Esophagus (tissue), 2 donors: ENCODE measurements around the gene ADM5. TPM values are rescaled to one million over a fixed set of nuclear protein-coding genes. Genes with fewer than 3 reads are reported as not detected.
A peak's percentile ranks its signal among the peaks of the same experiment; 100 is the strongest.

ENCODE experiments used
- H3K27ac ChIP-seq, 2 donors: one replicate each; pipeline ENCODE4 v1.5.1; 2013; ENCODE audit warnings: low read depth in 2 of 2, mild to moderate bottlenecking in 2 of 2, inconsistent platforms in 1 of 2, low read length in 1 of 2, moderate library complexity in 1 of 2
- H3K27me3 ChIP-seq, 2 donors: one replicate each; pipeline ENCODE4 v1.6.1; 2013; ENCODE audit warnings: low read length in 2 of 2, control low read depth in 1 of 2, mild to moderate bottlenecking in 1 of 2; ENCODE audit not compliant: insufficient read depth in 2 of 2, control insufficient read depth in 1 of 2
- H3K36me3 ChIP-seq, 2 donors: one replicate each; pipeline ENCODE4 v1.6.1; 2013; ENCODE audit warnings: low read length in 1 of 2; ENCODE audit not compliant: control insufficient read depth in 2 of 2, insufficient read depth in 2 of 2
- H3K4me1 ChIP-seq, 2 donors: one replicate each; pipeline ENCODE4 v1.6.1; 2013; ENCODE audit warnings: low read length in 1 of 2; ENCODE audit not compliant: control insufficient read depth in 2 of 2, insufficient read depth in 2 of 2
- H3K4me3 ChIP-seq, 2 donors: one replicate each; pipeline ENCODE4 v1.5.1; 2013; ENCODE audit warnings: low read length in 2 of 2, mild to moderate bottlenecking in 2 of 2, low read depth in 1 of 2, moderate library complexity in 1 of 2
- H3K9me3 ChIP-seq, 2 donors: one replicate each; pipeline ENCODE4 v1.6.1; 2013; ENCODE audit warnings: mild to moderate bottlenecking in 2 of 2, low read depth in 1 of 2, low read length in 1 of 2, moderate library complexity in 1 of 2; ENCODE audit not compliant: control insufficient read depth in 2 of 2, insufficient read depth in 1 of 2
- WGBS, 2 donors: extraction: QIAGEN DNeasy Blood & Tissue Kit; methylation state at CpG; one replicate each; pipeline ENCODE4 v1.1.7; 2013; 5-methylcytosine and 5-hydroxymethylcytosine counted together
- polyA plus RNA-seq, 2 donors: library from polyadenylated mRNA; stranded (reverse); fragments of 200-250 nt; gene quantifications; one replicate each; pipeline ENCODE4 v1.2.3, GENCODE V29; 2013
- donor health status: healthy with polysubstance abuse.
- donor health status: Bipolar disorder and iron deficiency.

The ADM5 gene
- polyA plus RNA-seq, 2 donors = 1.6 to 2.0 TPM

DNA sequence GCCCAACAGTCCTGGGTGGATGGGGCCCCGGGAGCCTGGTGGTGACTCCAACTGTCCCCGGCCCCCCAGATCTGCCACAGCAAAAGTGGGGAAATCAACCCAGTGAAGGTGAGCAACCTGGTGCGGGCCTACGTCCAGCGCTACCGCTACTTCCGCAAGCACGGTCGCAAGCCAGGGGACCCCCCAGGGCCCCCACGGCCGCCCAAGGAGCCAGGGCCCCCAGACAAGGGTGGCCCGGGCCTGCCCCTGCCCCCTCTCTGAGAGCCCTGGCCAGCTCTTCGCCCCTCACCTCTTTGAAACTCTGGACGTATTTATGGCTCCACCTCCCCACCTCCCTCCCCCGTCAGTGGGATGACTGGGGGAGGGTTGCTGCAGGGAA, 31.3 kb upstream of the ADM5 start:
- Histone ChIP-seq H3K27ac (no peak overlapping the region), H3K27me3 (no peaks in the 10 kb centered on the region), H3K4me1 (peaks cover 0 to 4% of the 10 kb centered on the region in 2 donors), H3K9me3 (no peaks in the 10 kb centered on the region), H3K36me3 (peaks cover 36 to 78% of the 10 kb centered on the region in 2 donors), H3K4me3 (no peak overlapping the region)
- WGBS, 2 donors = 84 to 86% methylated on average over 14 to 15 of the region's 15 CpGs

DNA sequence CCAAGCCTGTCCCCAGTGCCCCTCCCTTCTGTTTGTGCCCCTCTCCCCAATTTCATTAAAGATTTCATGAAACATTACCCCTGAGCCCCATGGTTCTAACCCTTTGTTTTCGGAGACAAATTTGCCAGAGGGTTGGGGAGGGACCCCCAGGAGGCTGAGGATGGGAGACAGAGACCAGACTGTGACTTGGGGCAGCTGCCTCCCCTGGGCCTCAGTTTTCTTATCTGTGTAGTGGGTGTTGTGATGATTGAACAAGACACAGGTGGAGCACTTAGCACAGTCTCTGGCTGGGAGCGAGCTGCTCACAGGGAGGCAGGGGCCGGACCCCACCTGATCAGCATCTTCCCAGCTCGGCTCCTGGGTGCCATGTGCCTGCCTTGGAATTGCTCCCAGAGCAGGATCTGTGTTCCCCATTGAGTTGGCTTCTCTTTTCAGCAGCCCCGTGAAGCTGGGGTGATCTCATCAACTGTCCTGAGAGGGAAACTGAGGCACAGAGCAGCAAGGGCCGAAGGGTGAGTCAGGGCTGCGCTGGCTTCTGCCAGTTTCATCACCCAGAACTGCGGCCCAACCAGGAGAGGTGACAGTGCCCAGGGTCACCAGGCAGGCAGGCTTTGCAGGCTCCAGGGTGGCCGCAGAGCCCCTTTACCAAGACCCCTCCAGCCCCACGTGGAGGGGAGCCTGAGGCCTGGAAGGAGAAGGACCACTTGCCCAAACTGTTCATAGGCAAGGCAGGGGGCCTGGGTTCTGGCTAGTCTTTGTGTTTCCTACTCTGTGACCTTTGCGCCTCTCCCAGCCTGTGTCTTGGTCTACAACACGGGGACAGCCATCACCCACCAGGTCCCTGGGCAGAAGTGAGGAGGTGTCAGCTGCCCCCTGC, 30.6 kb upstream of the ADM5 start:
- peaks cover 0 to 4% of the 10 kb centered on the region in 2 donors for H3K4me1 ChIP-seq
- H3K36me3 ChIP-seq = peaks cover 29 to 74% of the 10 kb centered on the region in 2 donors
- H3K27me3 ChIP-seq = no peaks in the 10 kb centered on the region
- WGBS, 2 donors = 90% methylated on average over 12 of the region's 12 CpGs
- H3K9me3 ChIP-seq = no peaks in the 10 kb centered on the region
- H3K4me3 ChIP-seq = no peak overlapping the region
- H3K27ac ChIP-seq = no peak overlapping the region

DNA sequence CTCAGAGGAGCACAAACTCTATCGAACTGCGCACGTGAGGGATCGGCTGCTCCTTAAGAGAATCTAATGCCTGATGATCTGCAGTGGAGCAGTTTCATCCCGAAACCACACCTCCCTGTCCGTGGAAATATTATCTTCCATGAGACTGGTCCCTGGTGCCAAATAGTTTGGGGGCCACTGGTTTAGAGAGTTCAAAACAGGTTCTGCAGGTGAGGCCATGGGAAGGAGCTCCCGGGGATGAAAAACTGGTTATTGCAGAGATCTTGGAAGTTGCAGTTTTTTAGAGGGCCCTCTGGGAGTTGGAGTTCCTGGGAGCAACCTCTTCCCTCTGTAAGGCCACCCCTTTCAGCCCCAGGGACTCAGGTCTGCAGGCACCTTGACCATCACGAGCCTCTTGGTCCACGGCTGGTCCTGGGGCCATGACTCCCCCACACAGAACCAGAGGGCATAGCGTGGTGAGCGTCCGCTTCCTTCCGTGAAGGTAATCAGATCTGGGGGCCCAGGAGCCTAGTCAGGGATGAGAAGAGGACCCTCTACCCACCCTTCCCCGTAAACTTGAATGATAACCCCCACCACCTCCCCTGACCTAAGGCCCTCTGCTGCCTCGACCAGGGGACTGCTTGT, 28.9 kb upstream of the ADM5 start:
- Histone ChIP-seq H3K27me3 (no peaks in the 10 kb centered on the region), H3K9me3 (no peaks in the 10 kb centered on the region), H3K27ac (no peak overlapping the region), H3K36me3 (peaks cover 18 to 61% of the 10 kb centered on the region in 2 donors), H3K4me1 (peaks cover 0 to 4% of the 10 kb centered on the region in 2 donors), H3K4me3 (no peak overlapping the region)
- 83 to 88% methylated on average over 15 of the region's 15 CpGs for WGBS, 2 donors

DNA sequence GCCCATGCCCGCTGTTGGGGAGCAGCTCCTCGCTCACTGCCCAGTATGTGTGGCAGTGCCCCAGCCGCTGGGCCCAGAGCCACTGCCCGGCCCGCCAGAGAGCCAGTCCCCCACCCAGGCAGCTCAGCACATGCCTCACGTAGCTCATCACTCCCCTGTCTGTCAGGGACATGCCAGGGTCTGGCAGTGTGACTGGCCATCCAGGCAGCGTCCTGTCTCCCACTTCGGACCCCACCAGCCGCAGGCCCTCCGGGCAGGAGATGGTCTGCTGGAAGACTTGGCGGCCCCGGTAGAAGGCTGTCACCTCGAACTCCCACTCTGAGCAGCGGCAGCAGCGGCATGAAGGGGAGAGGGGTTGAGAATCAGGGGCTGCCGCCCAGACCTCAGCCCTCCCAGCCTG, 27.4 kb upstream of the ADM5 start:
- Histone ChIP-seq H3K9me3 (no peaks in the 10 kb centered on the region), H3K27ac (no peak overlapping the region), H3K4me1 (peaks cover 0 to 8% of the 10 kb centered on the region in 2 donors), H3K27me3 (no peaks in the 10 kb centered on the region), H3K4me3 (no peak overlapping the region), H3K36me3 (peaks cover 15 to 48% of the 10 kb centered on the region in 2 donors)
- 89 to 94% methylated on average over 16 of the region's 16 CpGs for WGBS, 2 donors

DNA sequence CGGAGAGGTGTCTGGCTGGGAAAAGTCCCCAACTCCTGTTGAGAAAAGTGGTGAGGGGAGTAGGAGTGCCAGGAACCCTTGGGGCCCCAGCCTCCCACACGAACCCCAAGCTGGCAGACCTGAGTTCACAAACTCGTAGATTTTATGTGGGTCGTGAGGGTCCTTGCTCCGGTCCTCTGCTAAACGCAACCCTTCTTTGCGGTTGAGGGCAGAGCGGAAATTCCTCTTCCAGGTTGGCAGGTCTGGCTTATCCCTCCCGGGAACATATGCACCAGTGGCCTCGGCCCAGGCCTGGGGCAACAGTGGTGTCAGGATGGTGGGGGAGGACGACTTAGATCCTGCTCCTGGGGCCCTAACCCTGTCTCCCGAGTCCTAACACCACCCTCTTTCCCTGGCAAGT, 26.2 kb upstream of the ADM5 start:
- peaks cover 0 to 8% of the 10 kb centered on the region in 2 donors for H3K4me1 ChIP-seq
- WGBS, 2 donors = 79 to 80% methylated on average over 12 of the region's 12 CpGs
- no peak overlapping the region for H3K4me3 ChIP-seq

DNA sequence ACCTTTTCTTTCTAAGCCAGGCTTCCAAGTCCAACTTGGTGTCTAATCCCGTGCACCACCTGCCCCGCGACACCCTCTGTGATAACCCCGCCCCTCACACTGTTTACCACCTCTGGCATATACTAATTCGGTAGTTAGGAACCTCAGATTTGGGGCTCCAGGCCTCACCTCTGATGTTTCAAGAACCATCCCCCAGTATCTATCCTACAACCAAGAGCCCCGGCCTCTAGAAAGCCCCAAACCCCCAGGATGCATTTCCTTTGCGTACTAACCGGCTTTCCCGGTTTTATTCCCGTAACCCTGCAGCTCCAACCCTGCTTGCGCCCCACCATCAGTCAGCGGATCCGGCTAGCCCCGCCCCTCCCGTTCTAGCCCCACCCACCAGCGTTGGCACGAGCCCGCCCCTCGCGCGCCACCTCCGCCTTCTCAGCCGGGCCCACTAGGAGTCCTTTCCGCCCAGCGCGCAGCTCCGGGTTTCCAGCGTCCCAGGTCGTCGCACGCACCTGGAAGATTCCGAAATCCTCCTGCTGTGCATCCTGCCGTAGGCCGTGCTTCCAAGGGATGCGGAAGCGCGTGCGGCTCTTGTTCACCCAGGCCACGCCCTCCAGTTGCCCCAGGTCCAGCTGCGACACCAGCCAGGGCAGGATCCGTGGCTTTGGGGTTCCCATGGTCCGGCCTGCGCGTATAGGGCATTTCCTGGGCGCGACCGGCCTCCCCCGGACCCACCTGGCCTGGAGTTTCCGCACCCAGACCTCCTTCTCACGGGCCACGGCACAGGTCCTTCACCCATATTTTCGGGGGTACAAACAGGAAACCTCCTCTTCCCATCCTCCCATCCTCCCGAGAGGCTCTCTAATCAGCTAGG, 25.0 kb upstream of the ADM5 start:
- Histone ChIP-seq H3K4me3 (peak overlapping the region; percentile 70 to 78), H3K36me3 (peaks cover 9 to 28% of the 10 kb centered on the region in 2 donors), H3K4me1 (peaks cover 0 to 8% of the 10 kb centered on the region in 2 donors), H3K27ac (peak overlapping the region; percentile 93 to 95), H3K9me3 (no peaks in the 10 kb centered on the region), H3K27me3 (no peaks in the 10 kb centered on the region)
- 0 to 1% methylated on average over 53 of the region's 53 CpGs for WGBS, 2 donors

More for the DNA sequence above, 26.2 kb upstream of the ADM5 start:
- no peak overlapping the region for H3K27ac ChIP-seq
- no peaks in the 10 kb centered on the region for H3K27me3 ChIP-seq
- H3K36me3 ChIP-seq = peaks cover 12 to 38% of the 10 kb centered on the region in 2 donors
- no peaks in the 10 kb centered on the region for H3K9me3 ChIP-seq

DNA sequence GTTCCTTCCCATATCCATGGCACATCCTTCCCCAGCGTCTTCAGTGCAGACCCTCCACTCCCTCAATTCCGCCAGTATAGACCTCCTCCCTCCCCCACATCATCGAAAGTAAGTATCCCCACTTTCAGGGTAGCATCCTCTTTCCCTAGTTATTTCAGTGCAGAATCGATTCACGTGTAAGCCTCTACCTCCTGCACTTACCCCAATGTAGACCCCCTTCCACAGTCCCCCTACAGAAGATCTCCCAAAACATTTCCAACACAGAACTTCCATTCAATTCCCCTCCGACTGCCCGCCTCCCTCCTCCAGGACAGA, 24.4 kb upstream of the ADM5 start:
- Histone ChIP-seq H3K36me3 (peaks cover 9 to 22% of the 10 kb centered on the region in 2 donors), H3K27ac (peak overlapping the region; percentile 93 to 95), H3K27me3 (no peaks in the 10 kb centered on the region), H3K9me3 (no peaks in the 10 kb centered on the region), H3K4me1 (peaks cover 0 to 8% of the 10 kb centered on the region in 2 donors), H3K4me3 (peak overlapping the region; percentile 70 to 78)
- 0% methylated on average over 7 of the region's 7 CpGs for WGBS, 2 donors

DNA sequence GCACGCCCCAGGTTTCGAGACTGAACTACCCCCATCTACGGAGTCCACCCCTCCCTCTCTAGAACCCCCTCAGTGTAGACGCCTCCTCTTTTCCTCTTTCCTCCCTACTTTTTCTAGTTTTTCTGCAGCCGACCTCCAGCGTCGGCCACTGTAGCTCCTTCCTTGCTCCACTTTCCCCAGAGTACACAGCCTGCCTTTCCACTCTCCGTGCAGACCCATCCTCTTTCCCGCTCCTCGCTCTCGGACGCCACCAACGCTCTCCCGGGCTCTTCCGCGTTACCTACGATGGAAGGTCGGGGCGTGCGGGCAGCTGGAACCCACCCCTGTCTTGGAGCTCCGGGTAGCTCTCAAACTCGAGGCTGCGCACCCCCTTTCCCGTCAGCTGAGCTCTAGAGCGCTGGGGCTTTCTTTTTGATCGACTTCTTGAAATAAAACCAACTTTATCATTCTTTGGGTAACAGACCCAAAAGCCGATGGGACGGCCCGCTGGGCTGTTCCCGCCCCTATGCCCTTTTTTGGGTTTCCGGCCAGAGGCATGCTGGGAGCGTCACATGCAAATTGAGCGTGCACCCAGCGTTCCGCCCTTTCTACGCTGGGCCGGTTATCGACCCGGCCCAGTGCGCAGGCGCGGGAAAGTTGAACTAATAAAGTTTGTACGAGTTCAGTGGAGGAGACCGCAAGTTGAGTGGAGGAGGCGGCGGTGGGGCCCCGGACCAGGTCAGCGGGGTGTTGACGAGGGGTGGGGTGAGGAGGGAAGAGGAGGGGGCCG, 23.9 kb upstream of the ADM5 start, which contains the start of the genes BCL2L12 and IRF3:
Gene BCL2L12, plus strand, starts transcription at position 583 of the 769 bp plus-strand sequence. CDS start 760 bp downstream, outside the sequence.
Gene IRF3, minus strand, starts transcription at position 507 of the 769 bp plus-strand sequence. CDS start 1,019 bp downstream, outside the sequence.
- peak within 1 kb of the TSS; percentile 93 to 95 for H3K27ac ChIP-seq

More for the DNA sequence above, 23.9 kb upstream of the ADM5 start, which contains the start of the genes BCL2L12 and IRF3:
- WGBS, 2 donors = 0 to 1% methylated on average over 50 of the region's 50 CpGs
- Histone ChIP-seq H3K9me3 (no peaks in the 10 kb centered on the region), H3K4me3 (peak within 1 kb of the TSS; percentile 70 to 78), H3K4me1 (peaks cover 0 to 7% of the 10 kb centered on the region in 2 donors), H3K36me3 (peaks cover 9 to 20% of the 10 kb centered on the region in 2 donors), H3K27me3 (no peaks in the 10 kb centered on the region)
